Upper lobe of right lung (tissue), 1 donor: ENCODE measurements around the gene ASB15. TPM values are rescaled to one million over a fixed set of nuclear protein-coding genes. Genes with fewer than 3 reads are reported as not detected.
A peak's percentile ranks its signal among the peaks of the same experiment; 100 is the strongest.

Experiments
- ATAC-seq: fragments of 200-7000 bp; cut with Tn5 transposase; one replicate; pipeline ENCODE4 v1.9.1; 2020; ENCODE audit warnings: mild to moderate bottlenecking, moderate library complexity
- DNase-seq: peaks from one replicate; pipeline ENCODE4 v3.0.0-alpha.2; 2020
- H3K27ac ChIP-seq: fragments of 200-600 bp; one replicate; pipeline ENCODE4 v1.8.0; 2022
- H3K27me3 ChIP-seq: fragments of 200-600 bp; one replicate; pipeline ENCODE4 v1.8.0; 2022; ENCODE audit warnings: mild to moderate bottlenecking
- H3K36me3 ChIP-seq: fragments of 200-600 bp; one replicate; pipeline ENCODE4 v1.8.0; 2022
- H3K4me1 ChIP-seq: fragments of 200-600 bp; one replicate; pipeline ENCODE4 v1.8.0; 2022
- H3K4me3 ChIP-seq: fragments of 200-600 bp; one replicate; pipeline ENCODE4 v1.8.0; 2022; ENCODE audit warnings: mild to moderate bottlenecking
- H3K9me3 ChIP-seq: fragments of 200-600 bp; one replicate; pipeline ENCODE4 v1.8.0; 2022
- intact Hi-C: fragments of 100-400 bp; cut with DNase I; formaldehyde crosslinking; loops from one replicate; pipeline ENCODE4 v1.11.0; 2022
- total RNA-seq: library from RNA; stranded (reverse); fragmentation: NEBNext Ultra II Directional; extraction: Animal tissue kit (Norgen Biotek cat#: 25700); gene quantifications from one replicate; pipeline ENCODE4 v1.2.1, GENCODE V29; 2021
- TF ChIP-seq, protein P1 (sequence below): fragments of 200-600 bp; IDR thresholded peaks from one replicate; pipeline ENCODE4 v1.8.0; 2022; ENCODE audit warnings: antibody characterized with exemption
- donor health status: DM: no; HTN: yes; CAD: no; lungs with severe emphysema.

ASB15 gene
- total RNA-seq, 1 donor from 2014 or later: not detected

DNA sequence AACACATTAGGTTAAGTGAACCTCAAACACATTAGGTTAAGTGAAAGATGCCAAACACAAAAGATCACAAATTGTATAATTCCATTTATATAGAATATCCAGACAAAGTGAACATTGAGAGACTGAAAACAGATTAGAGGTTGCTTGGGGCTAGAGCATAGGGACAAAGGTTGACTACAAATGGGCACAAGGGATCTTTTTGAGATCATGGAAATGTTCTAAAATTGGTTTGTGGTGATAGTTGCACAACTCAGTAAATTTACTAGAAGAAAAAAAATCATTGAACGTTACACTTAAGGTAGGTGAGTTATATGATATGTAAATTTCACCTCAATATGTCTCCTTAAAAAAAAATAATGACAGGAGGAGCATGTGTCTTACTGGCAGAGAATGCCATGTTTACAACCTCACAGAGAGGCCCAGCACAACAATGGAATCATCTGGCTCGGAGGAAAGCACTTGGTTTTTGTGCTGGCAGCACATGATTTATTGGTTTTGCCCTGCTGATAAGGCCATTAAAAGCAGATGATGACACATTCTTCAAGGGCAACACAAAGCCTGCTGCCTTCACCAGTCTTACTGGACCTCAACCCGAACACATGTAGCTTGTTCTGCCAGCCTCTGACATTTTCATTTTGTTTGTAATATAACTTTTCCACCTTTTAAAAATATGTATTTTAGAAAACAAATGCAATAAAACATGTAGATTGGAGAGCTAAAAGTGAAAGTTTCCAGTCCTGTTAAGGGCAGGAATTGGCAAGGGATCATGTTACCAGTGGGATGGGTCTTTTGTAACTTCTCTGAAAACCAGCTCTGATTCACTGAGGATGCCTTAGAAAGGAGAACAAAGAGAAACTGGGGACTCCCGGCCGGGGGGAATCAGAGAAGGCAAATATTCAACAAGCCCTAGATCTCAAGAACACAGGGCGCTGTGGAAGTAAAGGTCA is 42.1 kb downstream of the ASB15 start:
- ATAC-seq (peak; percentile 32), DNase-seq (no peak)
- no peaks in the 10 kb centered on the region for H3K36me3 ChIP-seq
- H3K4me3 ChIP-seq: peak overlapping the region; percentile 8
- no peaks in the 10 kb centered on the region for H3K4me1 ChIP-seq
- H3K9me3 ChIP-seq: no peaks in the 10 kb centered on the region
- H3K27me3 ChIP-seq: no peaks in the 10 kb centered on the region
- intact Hi-C loops: no loop called here
- TF ChIP-seq, protein P1, sequence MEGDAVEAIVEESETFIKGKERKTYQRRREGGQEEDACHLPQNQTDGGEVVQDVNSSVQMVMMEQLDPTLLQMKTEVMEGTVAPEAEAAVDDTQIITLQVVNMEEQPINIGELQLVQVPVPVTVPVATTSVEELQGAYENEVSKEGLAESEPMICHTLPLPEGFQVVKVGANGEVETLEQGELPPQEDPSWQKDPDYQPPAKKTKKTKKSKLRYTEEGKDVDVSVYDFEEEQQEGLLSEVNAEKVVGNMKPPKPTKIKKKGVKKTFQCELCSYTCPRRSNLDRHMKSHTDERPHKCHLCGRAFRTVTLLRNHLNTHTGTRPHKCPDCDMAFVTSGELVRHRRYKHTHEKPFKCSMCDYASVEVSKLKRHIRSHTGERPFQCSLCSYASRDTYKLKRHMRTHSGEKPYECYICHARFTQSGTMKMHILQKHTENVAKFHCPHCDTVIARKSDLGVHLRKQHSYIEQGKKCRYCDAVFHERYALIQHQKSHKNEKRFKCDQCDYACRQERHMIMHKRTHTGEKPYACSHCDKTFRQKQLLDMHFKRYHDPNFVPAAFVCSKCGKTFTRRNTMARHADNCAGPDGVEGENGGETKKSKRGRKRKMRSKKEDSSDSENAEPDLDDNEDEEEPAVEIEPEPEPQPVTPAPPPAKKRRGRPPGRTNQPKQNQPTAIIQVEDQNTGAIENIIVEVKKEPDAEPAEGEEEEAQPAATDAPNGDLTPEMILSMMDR: no peak
- no peak overlapping the region for H3K27ac ChIP-seq

- TF ChIP-seq, protein P1: no peak
- Histone ChIP-seq H3K4me1 (no peaks in the 10 kb centered on the region), H3K9me3 (no peaks in the 10 kb centered on the region), H3K36me3 (no peaks in the 10 kb centered on the region), H3K4me3 (no peak overlapping the region), H3K27me3 (no peaks in the 10 kb centered on the region), H3K27ac (no peak overlapping the region)
- no peak for ATAC-seq
- DNase-seq: no peak
- intact Hi-C loops: no loop called here
Measured at GRCh38 chr7:123645516-123645915, 43.9 kb downstream of the ASB15 start.

- no peak overlapping the region for H3K4me3 ChIP-seq
- no peak for ATAC-seq
- no peak for DNase-seq
Measured at GRCh38 chr7:123647106-123647730, 45.6 kb downstream of the ASB15 start.

DNA sequence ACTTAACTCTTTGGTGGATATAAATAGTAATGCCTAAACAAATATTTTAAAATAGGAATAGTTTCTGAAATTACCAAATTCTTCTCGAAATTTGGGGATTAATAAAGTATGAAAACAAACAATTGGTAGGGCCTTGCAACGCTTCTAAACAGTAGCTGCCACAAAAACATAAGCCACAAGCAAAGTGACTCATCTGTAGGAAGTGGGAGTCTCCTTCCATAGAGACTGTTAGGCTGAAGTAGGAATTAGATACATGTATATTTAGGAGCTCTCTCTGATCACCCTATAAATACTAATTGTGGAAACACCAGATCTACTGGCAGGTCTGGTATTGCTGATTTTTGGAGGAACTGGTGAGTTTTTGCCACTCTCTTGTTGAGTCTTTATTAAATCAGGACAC is 48.3 kb downstream of the ASB15 start:
- Histone ChIP-seq H3K36me3 (no peaks in the 10 kb centered on the region), H3K4me3 (no peak overlapping the region), H3K27ac (no peak overlapping the region), H3K9me3 (no peaks in the 10 kb centered on the region), H3K27me3 (no peaks in the 10 kb centered on the region), H3K4me1 (no peaks in the 10 kb centered on the region)
- intact Hi-C loops: no loop called here
- ATAC-seq: no peak
- TF ChIP-seq, protein P1: no peak
- no peak for DNase-seq

More at GRCh38 chr7:123647106-123647730, 45.6 kb downstream of the ASB15 start:
- H3K9me3 ChIP-seq: no peaks in the 10 kb centered on the region
- TF ChIP-seq, protein P1: no peak
- intact Hi-C loops: no loop called here
- no peaks in the 10 kb centered on the region for H3K4me1 ChIP-seq
- no peaks in the 10 kb centered on the region for H3K27me3 ChIP-seq
- H3K36me3 ChIP-seq: no peaks in the 10 kb centered on the region
- no peak overlapping the region for H3K27ac ChIP-seq

DNA sequence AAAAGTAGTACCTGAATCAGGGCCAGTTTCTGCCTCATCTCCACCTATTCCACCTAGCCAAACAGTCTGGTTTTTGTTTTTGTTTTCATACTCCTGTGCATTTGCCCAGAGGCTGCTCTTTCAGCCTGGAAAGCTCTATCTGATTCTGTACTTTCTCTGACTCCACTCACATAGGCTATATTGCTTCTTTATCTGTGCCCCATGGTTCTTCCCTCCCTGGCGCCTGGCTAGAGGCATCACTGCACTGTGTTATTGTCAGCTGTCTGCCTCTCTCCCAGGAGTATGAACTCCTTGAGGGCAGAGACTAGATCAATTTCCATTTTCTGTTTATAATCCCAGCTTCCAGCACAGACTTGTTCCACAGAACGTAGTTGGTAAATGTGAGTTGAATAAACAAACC is 49.0 kb downstream of the ASB15 start:
- Histone ChIP-seq H3K4me1 (no peaks in the 10 kb centered on the region), H3K36me3 (no peaks in the 10 kb centered on the region), H3K4me3 (no peak overlapping the region), H3K9me3 (no peaks in the 10 kb centered on the region), H3K27me3 (no peaks in the 10 kb centered on the region), H3K27ac (no peak overlapping the region)
- TF ChIP-seq, protein P1: no peak
- intact Hi-C loops: no loop called here
- no peak for DNase-seq
- ATAC-seq: no peak
